HEK293T (cell line): Measurements from ENCODE around the gene LCE5A.

Experiments
- NFRKB ChIP-seq: fragments of 450-650 bp; IDR thresholded peaks from 2 replicates; pipeline ENCODE4 v1.6.1; 2016; ENCODE audit warnings: mild to moderate bottlenecking, moderate library complexity
- SP1 ChIP-seq: fragments of 450-650 bp; IDR thresholded peaks from 2 replicates; pipeline ENCODE4 v1.6.1; 2017

GRCh38 chr1:152516082-152516481 lies 5.5 kb downstream of the LCE5A start:
- TF ChIP-seq SP1 (no peak), NFRKB (no peak)
